HCT116 (cell line): Measurements from ENCODE around the gene FBXL7. TPM values are rescaled to one million over a fixed set of nuclear protein-coding genes. Genes with fewer than 3 reads are reported as not detected.

Experiments used
- ATAC-seq: fragments of 200-7000 bp; cut with Tn5 transposase; 2 replicates; pipeline ENCODE4 v1.9.1; 2020; ENCODE audit warnings: mild to moderate bottlenecking, moderate library complexity
- BruUV-seq: library from RNA; stranded (reverse); fragments of 400-500 nt; replicated peaks from 2 replicates; lab custom pipeline; 2021; lab: Mats Ljungman, UMichigan
- CTCF ChIA-PET: fragments of 300-600 bp; sonication (Branson Sonifier 250); formaldehyde crosslinking; loops from one replicate; lab custom pipeline; 2021; ENCODE audit warnings: antibody characterized with exemption; lab: Charles Lee
- POLR2A ChIA-PET: fragments of 300-600, 350-600 bp; sonication (Branson Sonifier 250); formaldehyde crosslinking; loops from one replicate; lab custom pipeline; 2021; ENCODE audit warnings: antibody characterized with exemption; lab: Charles Lee
- RAD21 ChIA-PET, 2 experiments: fragments of 300-600 bp; sonication (Branson Sonifier 250); formaldehyde crosslinking; loops; one replicate each; lab custom pipeline; 2023; ENCODE audit warnings: low total read pairs in 2 of 2; ENCODE audit not compliant: uncharacterized antibody in 2 of 2, unreplicated experiment in 2 of 2, low non-redundant PET in 1 of 2; lab: Charles Lee
- DNase-seq: peaks from one replicate; pipeline ENCODE4 v3.0.0-alpha.2; 2010; ENCODE audit warnings: low read depth, low spot score
- H2AFZ ChIP-seq: fragments of 200-600 bp; shearing (Covaris generic), sonication (generic); 2 replicates; pipeline ENCODE4 v1.6.1; 2017; ENCODE audit warnings: low read depth, mixed run types, mixed read lengths, antibody characterized with exemption, low read length; ENCODE audit not compliant: poor library complexity, severe bottlenecking
- H3K27ac ChIP-seq: 2 replicates; pipeline ENCODE4 v1.5.1; 2012; ENCODE audit warnings: low read depth, low read length
- H3K27me3 ChIP-seq: fragments of 200-600 bp; sonication (generic); 2 replicates; pipeline ENCODE4 v1.6.1; 2016; ENCODE audit warnings: mixed run types, low read length, mixed read lengths; ENCODE audit not compliant: insufficient read depth
- H3K36me3 ChIP-seq, 2 experiments: fragments of 200-500 bp in 1 of 2; fragments of 200-600 bp in 1 of 2; sonication (Bioruptor generic) in 1 of 2; sonication (generic) in 1 of 2; 2 replicates each; pipeline versions ENCODE4 v1.5.1 to v1.6.1; 2014 to 2016; ENCODE audit warnings: low read length in 2 of 2, inconsistent platforms in 1 of 2, mixed read lengths in 1 of 2, mixed run types in 1 of 2; ENCODE audit not compliant: insufficient read depth in 2 of 2, control insufficient read depth in 1 of 2
- H3K4me1 ChIP-seq, 2 experiments: fragments of 200-600 bp in 1 of 2; sonication (generic) in 1 of 2; 2 replicates each; pipeline versions ENCODE4 v1.5.1 to v1.6.1; 2012 to 2017; ENCODE audit warnings: low read length in 2 of 2, inconsistent platforms in 1 of 2, mild to moderate bottlenecking in 1 of 2, mixed read lengths in 1 of 2, mixed run types in 1 of 2, moderate library complexity in 1 of 2; ENCODE audit not compliant: insufficient read depth in 2 of 2, control insufficient read depth in 1 of 2
- H3K4me2 ChIP-seq: fragments of 200-600 bp; sonication (generic); 2 replicates; pipeline ENCODE4 v1.6.1; 2017; ENCODE audit warnings: mixed run types, low read length, mixed read lengths
- H3K4me3 ChIP-seq, 2 experiments: fragments of 200-600 bp in 1 of 2; sonication (generic) in 1 of 2; replicated peaks in 1 of 2; 2 replicates each; pipeline ENCODE4 v1.5.1; 2011 to 2016; ENCODE audit warnings: low read length in 2 of 2, control low read depth in 1 of 2, low read depth in 1 of 2, mild to moderate bottlenecking in 1 of 2, mixed read lengths in 1 of 2, mixed run types in 1 of 2
- H3K79me2 ChIP-seq: fragments of 200-600 bp; sonication (generic); 2 replicates; pipeline ENCODE4 v1.6.1; 2017; ENCODE audit warnings: mild to moderate bottlenecking, mixed run types, low read length, moderate library complexity, mixed read lengths; ENCODE audit not compliant: insufficient read depth
- H3K9ac ChIP-seq: fragments of 200-600 bp; sonication (generic); 2 replicates; pipeline ENCODE4 v1.6.1; 2016; ENCODE audit warnings: low read length, mixed read lengths
- H3K9me2 ChIP-seq: fragments of 200-600 bp; sonication (generic), shearing (Covaris generic); 2 replicates; pipeline ENCODE4 v1.6.1; 2017; ENCODE audit warnings: mixed run types, mild to moderate bottlenecking, moderate library complexity; ENCODE audit not compliant: insufficient read depth
- H3K9me3 ChIP-seq, 2 experiments: fragments of 200-500 bp in 1 of 2; fragments of 200-600 bp in 1 of 2; sonication (Bioruptor generic) in 1 of 2; sonication (generic) in 1 of 2; 2 replicates each; pipeline ENCODE4 v1.6.1; 2014 to 2017; ENCODE audit warnings: low read length in 2 of 2, mixed read lengths in 2 of 2, inconsistent platforms in 1 of 2, low read depth in 1 of 2, mild to moderate bottlenecking in 1 of 2, mixed run types in 1 of 2, moderate library complexity in 1 of 2; ENCODE audit not compliant: control insufficient read depth in 1 of 2, insufficient read depth in 1 of 2
- H4K20me1 ChIP-seq: fragments of 200-600 bp; sonication (generic), shearing (Covaris generic); 2 replicates; pipeline ENCODE4 v1.6.1; 2017; ENCODE audit warnings: mixed run types, mild to moderate bottlenecking, moderate library complexity; ENCODE audit not compliant: insufficient read depth
- CEBPB ChIP-seq: IDR thresholded peaks from 2 replicates; pipeline ENCODE4 v1.6.1; 2012; ENCODE audit warnings: low read depth
- ELF1 ChIP-seq: IDR thresholded peaks from 2 replicates; pipeline ENCODE4 v1.6.1; 2012; ENCODE audit warnings: low read depth, borderline replicate concordance
- EZH2 ChIP-seq: fragments of 200-600 bp; sonication (generic); IDR thresholded peaks from 2 replicates; pipeline ENCODE4 v1.6.1; 2017; ENCODE audit warnings: antibody characterized with exemption, mixed run types
- EZH2phosphoT487 ChIP-seq: fragments of 200-600 bp; IDR thresholded peaks from 2 replicates; pipeline ENCODE4 v1.6.1; 2018; ENCODE audit warnings: antibody characterized with exemption, borderline replicate concordance
- FOSL1 ChIP-seq: IDR thresholded peaks from 2 replicates; pipeline ENCODE4 v1.6.1; 2012; ENCODE audit warnings: low read depth
- JUND ChIP-seq: IDR thresholded peaks from 2 replicates; pipeline ENCODE4 v1.6.1; 2012
- RAD21 ChIP-seq: IDR thresholded peaks from 2 replicates; pipeline ENCODE4 v1.6.1; 2012; ENCODE audit warnings: low read depth, mild to moderate bottlenecking
- SIN3A ChIP-seq: IDR thresholded peaks from 2 replicates; pipeline ENCODE4 v1.6.1; 2012; ENCODE audit warnings: low read depth
- SP1 ChIP-seq: IDR thresholded peaks from 2 replicates; pipeline ENCODE4 v1.6.1; 2012; ENCODE audit warnings: low read depth
- TCF7L2 ChIP-seq: IDR thresholded peaks from 2 replicates; pipeline ENCODE4 v1.7.0; 2011; ENCODE audit warnings: borderline replicate concordance, inconsistent platforms; ENCODE audit not compliant: insufficient read depth, insufficient read length; ENCODE audit errors: extremely low read depth
- ZNF274 ChIP-seq: fragments of 200-500 bp; sonication (Bioruptor generic); IDR thresholded peaks from 2 replicates; pipeline ENCODE4 v1.6.1; 2014; ENCODE audit warnings: mild to moderate bottlenecking, low read depth, low read length, inconsistent platforms
- intact Hi-C: fragments of 100-400 bp; cut with micrococcal nuclease; formaldehyde crosslinking; loops from 2 replicates; pipeline ENCODE4 v1.10.0; 2022
- total RNA-seq: library from RNA; stranded (reverse); gene quantifications from one replicate; pipeline ENCODE4 v1.2.1, GENCODE V29; 2021; ENCODE audit not compliant: unreplicated experiment
- TF ChIP-seq, protein P1 (sequence below), 3 experiments: fragments of 200-600 bp in 1 of 3; sonication (generic) in 1 of 3; IDR thresholded peaks in 2 of 3; conservative IDR thresholded peaks in 1 of 3; 2 replicates each; pipeline ENCODE4 v1.5.1; 2012 to 2017; ENCODE audit warnings: low read depth in 2 of 3, low read length in 2 of 3, antibody characterized with exemption in 1 of 3, borderline replicate concordance in 1 of 3, control low read depth in 1 of 3, mild to moderate bottlenecking in 1 of 3, mixed read lengths in 1 of 3, mixed run types in 1 of 3, moderate library complexity in 1 of 3; ENCODE audit not compliant: insufficient read depth in 1 of 3
- TF ChIP-seq, protein P2 (sequence below): IDR thresholded peaks from 2 replicates; pipeline ENCODE4 v1.6.1; 2012; ENCODE audit warnings: low read depth
- TF ChIP-seq, protein P3 (sequence below): IDR thresholded peaks from 2 replicates; pipeline ENCODE4 v1.6.1; 2012

The FBXL7 gene
- total RNA-seq, 1 experiment from 2014 or later = 0.05 TPM

DNA sequence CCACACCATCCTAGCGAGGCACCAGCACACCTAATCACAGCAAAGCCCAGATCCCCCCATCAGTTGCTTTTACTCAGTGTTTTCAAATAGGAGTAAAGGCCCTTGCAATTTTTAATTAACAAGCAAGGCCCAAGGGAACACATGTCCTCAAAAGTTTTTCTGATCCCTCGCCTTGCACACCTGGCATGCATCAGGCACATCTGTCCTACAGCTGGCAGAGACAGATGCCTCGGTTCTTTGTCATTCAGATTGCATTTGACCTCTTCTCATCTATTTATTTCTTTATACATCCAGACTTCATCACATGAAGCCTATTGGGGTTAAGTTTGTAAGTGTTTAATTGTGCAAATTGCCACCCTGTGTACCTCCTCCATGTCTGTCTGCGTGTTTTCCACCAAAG is 438.2 kb downstream of the FBXL7 start:
- CTCF ChIA-PET = no interaction called here
- intact Hi-C loops = no loop called here
- ATAC-seq = no peak

More for the DNA sequence above, 438.2 kb downstream of the FBXL7 start:
- Histone ChIP-seq H3K9me3 (peaks cover 0 to 28% of the 10 kb centered on the region in 2 experiments; a peak in 2 of 4 replicates), H3K9me2 (no peaks in the 10 kb centered on the region), H3K4me1 (no peaks in the 10 kb centered on the region), H3K4me2 (no peak overlapping the region), H2AFZ (no peak overlapping the region), H3K79me2 (no peaks in the 10 kb centered on the region), H3K27ac (no peak overlapping the region), H3K36me3 (no peaks in the 10 kb centered on the region), H3K27me3 (no peaks in the 10 kb centered on the region), H4K20me1 (no peaks in the 10 kb centered on the region), H3K4me3 (no peak overlapping the region), H3K9ac (no peak overlapping the region)
- ChIA-PET POLR2A (no interaction called here), RAD21 (no interaction called here)
- TF ChIP-seq, protein P1, sequence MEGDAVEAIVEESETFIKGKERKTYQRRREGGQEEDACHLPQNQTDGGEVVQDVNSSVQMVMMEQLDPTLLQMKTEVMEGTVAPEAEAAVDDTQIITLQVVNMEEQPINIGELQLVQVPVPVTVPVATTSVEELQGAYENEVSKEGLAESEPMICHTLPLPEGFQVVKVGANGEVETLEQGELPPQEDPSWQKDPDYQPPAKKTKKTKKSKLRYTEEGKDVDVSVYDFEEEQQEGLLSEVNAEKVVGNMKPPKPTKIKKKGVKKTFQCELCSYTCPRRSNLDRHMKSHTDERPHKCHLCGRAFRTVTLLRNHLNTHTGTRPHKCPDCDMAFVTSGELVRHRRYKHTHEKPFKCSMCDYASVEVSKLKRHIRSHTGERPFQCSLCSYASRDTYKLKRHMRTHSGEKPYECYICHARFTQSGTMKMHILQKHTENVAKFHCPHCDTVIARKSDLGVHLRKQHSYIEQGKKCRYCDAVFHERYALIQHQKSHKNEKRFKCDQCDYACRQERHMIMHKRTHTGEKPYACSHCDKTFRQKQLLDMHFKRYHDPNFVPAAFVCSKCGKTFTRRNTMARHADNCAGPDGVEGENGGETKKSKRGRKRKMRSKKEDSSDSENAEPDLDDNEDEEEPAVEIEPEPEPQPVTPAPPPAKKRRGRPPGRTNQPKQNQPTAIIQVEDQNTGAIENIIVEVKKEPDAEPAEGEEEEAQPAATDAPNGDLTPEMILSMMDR (IDR thresholded peaks at IDR 0.05 in 2 of 3, conservative IDR thresholded peaks at IDR 0.05 in 1 of 3; ENCODE audit: borderline replicate concordance in 1 of 3, insufficient read depth in 1 of 3, low read depth in 2 of 3, low read length in 2 of 3) = no peak
- no peak for TF ChIP-seq SP1
- TF ChIP-seq ZNF274 = no peak
- no peak for TF ChIP-seq FOSL1
- TF ChIP-seq SIN3A = no peak
- TF ChIP-seq, protein P2, sequence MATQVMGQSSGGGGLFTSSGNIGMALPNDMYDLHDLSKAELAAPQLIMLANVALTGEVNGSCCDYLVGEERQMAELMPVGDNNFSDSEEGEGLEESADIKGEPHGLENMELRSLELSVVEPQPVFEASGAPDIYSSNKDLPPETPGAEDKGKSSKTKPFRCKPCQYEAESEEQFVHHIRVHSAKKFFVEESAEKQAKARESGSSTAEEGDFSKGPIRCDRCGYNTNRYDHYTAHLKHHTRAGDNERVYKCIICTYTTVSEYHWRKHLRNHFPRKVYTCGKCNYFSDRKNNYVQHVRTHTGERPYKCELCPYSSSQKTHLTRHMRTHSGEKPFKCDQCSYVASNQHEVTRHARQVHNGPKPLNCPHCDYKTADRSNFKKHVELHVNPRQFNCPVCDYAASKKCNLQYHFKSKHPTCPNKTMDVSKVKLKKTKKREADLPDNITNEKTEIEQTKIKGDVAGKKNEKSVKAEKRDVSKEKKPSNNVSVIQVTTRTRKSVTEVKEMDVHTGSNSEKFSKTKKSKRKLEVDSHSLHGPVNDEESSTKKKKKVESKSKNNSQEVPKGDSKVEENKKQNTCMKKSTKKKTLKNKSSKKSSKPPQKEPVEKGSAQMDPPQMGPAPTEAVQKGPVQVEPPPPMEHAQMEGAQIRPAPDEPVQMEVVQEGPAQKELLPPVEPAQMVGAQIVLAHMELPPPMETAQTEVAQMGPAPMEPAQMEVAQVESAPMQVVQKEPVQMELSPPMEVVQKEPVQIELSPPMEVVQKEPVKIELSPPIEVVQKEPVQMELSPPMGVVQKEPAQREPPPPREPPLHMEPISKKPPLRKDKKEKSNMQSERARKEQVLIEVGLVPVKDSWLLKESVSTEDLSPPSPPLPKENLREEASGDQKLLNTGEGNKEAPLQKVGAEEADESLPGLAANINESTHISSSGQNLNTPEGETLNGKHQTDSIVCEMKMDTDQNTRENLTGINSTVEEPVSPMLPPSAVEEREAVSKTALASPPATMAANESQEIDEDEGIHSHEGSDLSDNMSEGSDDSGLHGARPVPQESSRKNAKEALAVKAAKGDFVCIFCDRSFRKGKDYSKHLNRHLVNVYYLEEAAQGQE = no peak
- no peak for TF ChIP-seq CEBPB
- no peak for TF ChIP-seq ELF1
- TF ChIP-seq, protein P3, sequence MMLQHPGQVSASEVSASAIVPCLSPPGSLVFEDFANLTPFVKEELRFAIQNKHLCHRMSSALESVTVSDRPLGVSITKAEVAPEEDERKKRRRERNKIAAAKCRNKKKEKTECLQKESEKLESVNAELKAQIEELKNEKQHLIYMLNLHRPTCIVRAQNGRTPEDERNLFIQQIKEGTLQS = no peak
- TF ChIP-seq EZH2 = no peak
- no peak for TF ChIP-seq EZH2phosphoT487
- no peak for TF ChIP-seq TCF7L2
- TF ChIP-seq JUND = no peak
- TF ChIP-seq RAD21 = no peak
- DNase-seq = no peak
- no TSS peak for BruUV-seq
